Kidney epithelial cell (primary cell): ENCODE measurements around the gene TRIP6. TPM values are rescaled to one million over a fixed set of nuclear protein-coding genes. Genes with fewer than 3 reads are reported as not detected.
"Not testable (repeated sequence)": the region's sequence is repeated elsewhere in the genome, so short reads cannot be mapped to it uniquely, and the experiment has no call there.

Source experiments
- DNase-seq: peaks from one replicate; pipeline ENCODE4 v3.0.0-alpha.2; 2010; ENCODE audit warnings: low read depth
- H3K27me3 ChIP-seq: 2 replicates; pipeline ENCODE4 v1.6.0; 2011; ENCODE audit warnings: low read length; ENCODE audit not compliant: control insufficient read depth, insufficient read depth
- H3K36me3 ChIP-seq: 2 replicates; pipeline ENCODE4 v1.5.1; 2011; ENCODE audit warnings: low read length; ENCODE audit not compliant: control insufficient read depth, insufficient read depth
- H3K4me3 ChIP-seq: 2 replicates; pipeline ENCODE4 v1.5.1; 2011; ENCODE audit warnings: low read depth, mild to moderate bottlenecking, control low read depth, low read length
- CTCF ChIP-seq: IDR thresholded peaks from 2 replicates; pipeline ENCODE4 v1.5.1; 2011; ENCODE audit warnings: mild to moderate bottlenecking, moderate library complexity, low read length, control low read depth, inconsistent platforms; ENCODE audit not compliant: insufficient read depth, poor library complexity, severe bottlenecking
- total RNA-seq: library from RNA; depleted of rRNA; stranded (reverse); fragments of >200 nt; gene quantifications from 2 replicates; pipeline ENCODE4 v1.2.3, GENCODE V29; 2015

The TRIP6 gene
- total RNA-seq, 1 donor from 2014 or later = 114 TPM

GRCh38 chr7:100914879-100915447 lies 47.8 kb downstream of the TRIP6 start:
- DNase-seq = no peak

GRCh38 chr7:100919335-100919734 lies 52.1 kb downstream of the TRIP6 start:
- not testable (repeated sequence) for DNase-seq, H3K4me3 ChIP-seq, H3K36me3 ChIP-seq, H3K27me3 ChIP-seq

More at GRCh38 chr7:100914879-100915447, 47.8 kb downstream of the TRIP6 start:
- TF ChIP-seq CTCF = no peak
- H3K27me3 ChIP-seq = no peaks in the 10 kb centered on the region
- no peak overlapping the region for H3K4me3 ChIP-seq
- no peaks in the 10 kb centered on the region for H3K36me3 ChIP-seq

- not testable (repeated sequence) for H3K27me3 ChIP-seq, DNase-seq, H3K4me3 ChIP-seq, H3K36me3 ChIP-seq
These were observed 52.7 kb downstream of the TRIP6 start for GRCh38 chr7:100919779-100920437.

- no peak for TF ChIP-seq CTCF
- no peaks in the 10 kb centered on the region for H3K27me3 ChIP-seq
- H3K4me3 ChIP-seq = no peak overlapping the region
- DNase-seq = no peak
- no peaks in the 10 kb centered on the region for H3K36me3 ChIP-seq
These were observed 53.9 kb downstream of the TRIP6 start for GRCh38 chr7:100921039-100921438.

Other genes with a start within 250 kb of the TRIP6 start
- 0.34 and 0.71 TPM in 2 replicates for gene TFR2, start 225.8 kb upstream of the TRIP6 start, total RNA-seq
- gene ACTL6B, start 210.9 kb upstream of the TRIP6 start, total RNA-seq = not detected in 2 replicates
- 330 and 391 TPM in 2 replicates for gene GNB2, start 193.6 kb upstream of the TRIP6 start, total RNA-seq
- gene GIGYF1, start 173.1 kb upstream of the TRIP6 start, total RNA-seq = 23.1 and 23.5 TPM in 2 replicates
- gene POP7, start 161.3 kb upstream of the TRIP6 start, total RNA-seq = 46.1 and 52.8 TPM in 2 replicates
- gene EPO, start 146.9 kb upstream of the TRIP6 start, total RNA-seq = not detected in 2 replicates
- not detected in 2 replicates for gene ZAN, start 133.8 kb upstream of the TRIP6 start, total RNA-seq
- gene EPHB4, start 39.9 kb upstream of the TRIP6 start, total RNA-seq = 138 TPM in 2 replicates
- gene SLC12A9, start 14.7 kb upstream of the TRIP6 start, total RNA-seq = 15.7 and 18.3 TPM in 2 replicates
- gene SRRT, start 7.7 kb downstream of the TRIP6 start, total RNA-seq = 65.9 and 67.9 TPM in 2 replicates
- gene UFSP1, start 22.3 kb downstream of the TRIP6 start, total RNA-seq = 1.6 and 4.3 TPM in 2 replicates
- 1.3 and 6.4 TPM in 2 replicates for gene ACHE, start 28.5 kb downstream of the TRIP6 start, total RNA-seq
- 0.17 and 0.34 TPM in 2 replicates for gene MUC3A, start 82.1 kb downstream of the TRIP6 start, total RNA-seq
- gene MUC12, start 102.2 kb downstream of the TRIP6 start, total RNA-seq = 2.9 and 4.2 TPM in 2 replicates
- gene MUC17, start 152.7 kb downstream of the TRIP6 start, total RNA-seq = not detected in 2 replicates
- gene TRIM56, start 218.1 kb downstream of the TRIP6 start, total RNA-seq = 15.8 and 16.7 TPM in 2 replicates